SK-N-SH treated with all-trans-retinoic acid at 6 μM for 48 hours (cell line): ENCODE measurements around the gene THSD4.

Source experiments
- ARNTL ChIP-seq: fragments of 450-650 bp; formaldehyde crosslinking; IDR thresholded peaks from 2 replicates; pipeline ENCODE4 v1.5.0; 2020; ENCODE audit warnings: low read depth, mild to moderate bottlenecking, moderate library complexity, borderline replicate concordance
- CSDC2 ChIP-seq: fragments of 250-450 bp; sonication (Bioruptor Pico); IDR thresholded peaks from 2 replicates; pipeline ENCODE4 v1.5.0; 2020; ENCODE audit warnings: mild to moderate bottlenecking, moderate library complexity
- ESRRG ChIP-seq: fragments of 250-450 bp; sonication (Bioruptor Pico); IDR thresholded peaks from 2 replicates; pipeline ENCODE4 v1.6.1; 2021; ENCODE audit warnings: mild to moderate bottlenecking
- ISL1 ChIP-seq: fragments of 250-450 bp; sonication (Bioruptor Pico); IDR thresholded peaks from 2 replicates; pipeline ENCODE4 v2.1.2; 2022; ENCODE audit warnings: mild to moderate bottlenecking, moderate library complexity
- OSR1 ChIP-seq: fragments of 250-450 bp; sonication (Bioruptor Pico); IDR thresholded peaks from 2 replicates; pipeline ENCODE4 v1.8.0; 2022; ENCODE audit warnings: moderate library complexity, mild to moderate bottlenecking, inconsistent platforms
- PATZ1 ChIP-seq: fragments of 250-450 bp; sonication (Bioruptor Pico); IDR thresholded peaks from 2 replicates; pipeline ENCODE4 v1.8.0; 2020; ENCODE audit warnings: mild to moderate bottlenecking, moderate library complexity, borderline replicate concordance
- PPARA ChIP-seq: fragments of 250-450 bp; sonication (Bioruptor Pico); IDR thresholded peaks from 2 replicates; pipeline ENCODE4 v1.5.0; 2020; ENCODE audit warnings: mild to moderate bottlenecking, borderline replicate concordance
- TSHZ2 ChIP-seq: fragments of 250-450 bp; sonication (Bioruptor Pico); IDR thresholded peaks from 2 replicates; pipeline ENCODE4 v1.5.0; 2020; ENCODE audit warnings: mild to moderate bottlenecking, moderate library complexity
- ZFP3 ChIP-seq: fragments of 250-450 bp; sonication (Bioruptor Pico); IDR thresholded peaks from 2 replicates; pipeline ENCODE4 v1.5.0; 2020; ENCODE audit warnings: mild to moderate bottlenecking, moderate library complexity
- ZNF565 ChIP-seq: fragments of 450-650 bp; formaldehyde crosslinking; conservative IDR thresholded peaks from 2 replicates; pipeline ENCODE4 v1.5.0; 2020; ENCODE audit warnings: low read depth, mild to moderate bottlenecking, moderate library complexity
- ZNF70 ChIP-seq: fragments of 450-650 bp; formaldehyde crosslinking; IDR thresholded peaks from 2 replicates; pipeline ENCODE4 v1.5.0; 2020; ENCODE audit warnings: mild to moderate bottlenecking, moderate library complexity
- ZNF8 ChIP-seq: fragments of 450-650 bp; formaldehyde crosslinking; IDR thresholded peaks from 2 replicates; pipeline ENCODE4 v1.5.0; 2020; ENCODE audit warnings: mild to moderate bottlenecking, moderate library complexity
- TF ChIP-seq, protein P1 (sequence below): fragments of 250-450 bp; sonication (Bioruptor Pico); IDR thresholded peaks from 2 replicates; pipeline ENCODE4 v1.8.0; 2021; ENCODE audit warnings: low read depth, mild to moderate bottlenecking, moderate library complexity, borderline replicate concordance
- TF ChIP-seq, protein P2 (sequence below): fragments of 250-450 bp; sonication (Bioruptor Pico); IDR thresholded peaks from 2 replicates; pipeline ENCODE4 v1.5.1; 2021; ENCODE audit warnings: mild to moderate bottlenecking, moderate library complexity

GRCh38 chr15:71332431-71333004 is 217.2 kb downstream of the THSD4 start:
- TF ChIP-seq, protein P1, sequence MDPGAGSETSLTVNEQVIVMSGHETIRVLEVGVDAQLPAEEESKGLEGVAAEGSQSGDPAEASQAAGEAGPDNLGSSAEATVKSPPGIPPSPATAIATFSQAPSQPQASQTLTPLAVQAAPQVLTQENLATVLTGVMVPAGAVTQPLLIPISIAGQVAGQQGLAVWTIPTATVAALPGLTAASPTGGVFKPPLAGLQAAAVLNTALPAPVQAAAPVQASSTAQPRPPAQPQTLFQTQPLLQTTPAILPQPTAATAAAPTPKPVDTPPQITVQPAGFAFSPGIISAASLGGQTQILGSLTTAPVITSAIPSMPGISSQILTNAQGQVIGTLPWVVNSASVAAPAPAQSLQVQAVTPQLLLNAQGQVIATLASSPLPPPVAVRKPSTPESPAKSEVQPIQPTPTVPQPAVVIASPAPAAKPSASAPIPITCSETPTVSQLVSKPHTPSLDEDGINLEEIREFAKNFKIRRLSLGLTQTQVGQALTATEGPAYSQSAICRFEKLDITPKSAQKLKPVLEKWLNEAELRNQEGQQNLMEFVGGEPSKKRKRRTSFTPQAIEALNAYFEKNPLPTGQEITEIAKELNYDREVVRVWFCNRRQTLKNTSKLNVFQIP (CRISPR knock-in tag): no peak
- TF ChIP-seq ISL1 (no peak), OSR1 (no peak), ZFP3 (CRISPR knock-in tag) (no peak), ZNF8 (CRISPR knock-in tag) (no peak), TSHZ2 (CRISPR knock-in tag) (no peak), PPARA (no peak), ARNTL (no peak), PATZ1 (CRISPR knock-in tag) (no peak), ESRRG (no peak), ZNF70 (CRISPR knock-in tag) (no peak), CSDC2 (CRISPR knock-in tag) (no peak), ZNF565 (CRISPR knock-in tag) (no peak)
- TF ChIP-seq, protein P2, sequence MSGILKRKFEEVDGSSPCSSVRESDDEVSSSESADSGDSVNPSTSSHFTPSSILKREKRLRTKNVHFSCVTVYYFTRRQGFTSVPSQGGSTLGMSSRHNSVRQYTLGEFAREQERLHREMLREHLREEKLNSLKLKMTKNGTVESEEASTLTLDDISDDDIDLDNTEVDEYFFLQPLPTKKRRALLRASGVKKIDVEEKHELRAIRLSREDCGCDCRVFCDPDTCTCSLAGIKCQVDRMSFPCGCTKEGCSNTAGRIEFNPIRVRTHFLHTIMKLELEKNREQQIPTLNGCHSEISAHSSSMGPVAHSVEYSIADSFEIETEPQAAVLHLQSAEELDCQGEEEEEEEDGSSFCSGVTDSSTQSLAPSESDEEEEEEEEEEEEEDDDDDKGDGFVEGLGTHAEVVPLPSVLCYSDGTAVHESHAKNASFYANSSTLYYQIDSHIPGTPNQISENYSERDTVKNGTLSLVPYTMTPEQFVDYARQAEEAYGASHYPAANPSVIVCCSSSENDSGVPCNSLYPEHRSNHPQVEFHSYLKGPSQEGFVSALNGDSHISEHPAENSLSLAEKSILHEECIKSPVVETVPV (CRISPR knock-in tag): no peak
